CD4-positive, alpha-beta T cell treated with Interleukin-4 for 1 hour (primary cell): ENCODE data around the gene ABCC1.
"Not testable (repeated sequence)": the region's sequence is repeated elsewhere in the genome, so short reads cannot be mapped to it uniquely, and the experiment has no call there.

Experiments
- DNase-seq, 2 donors: peaks; one replicate each; pipeline ENCODE4 v3.0.0-alpha.2; 2020 to 2022

ABCC1 gene

GRCh38 chr16:16163571-16163970 lies 214.2 kb downstream of the ABCC1 start:
- DNase-seq = no peak

- no peak for DNase-seq
Measured at GRCh38 chr16:16164243-16164642, 214.8 kb downstream of the ABCC1 start.

GRCh38 chr16:16166085-16166484 lies 216.7 kb downstream of the ABCC1 start:
- no peak for DNase-seq

GRCh38 chr16:16166949-16167348 lies 217.5 kb downstream of the ABCC1 start:
- DNase-seq = no peak

GRCh38 chr16:16167927-16168326 lies 218.5 kb downstream of the ABCC1 start:
- no peak for DNase-seq

GRCh38 chr16:16168431-16168830 lies 219.0 kb downstream of the ABCC1 start:
- DNase-seq = no peak

- DNase-seq = no peak
Measured at GRCh38 chr16:16169615-16170014, 220.2 kb downstream of the ABCC1 start.

- no peak for DNase-seq
Measured at GRCh38 chr16:16171332-16171919, 222.0 kb downstream of the ABCC1 start.

- no peak for DNase-seq
Measured at GRCh38 chr16:16172991-16173390, 223.6 kb downstream of the ABCC1 start.

- DNase-seq = no peak
Measured at GRCh38 chr16:16175296-16175695, 225.9 kb downstream of the ABCC1 start.

- DNase-seq = no peak
Measured at GRCh38 chr16:16176328-16176727, 226.9 kb downstream of the ABCC1 start.

GRCh38 chr16:16178455-16179162 lies 229.2 kb downstream of the ABCC1 start:
- no peak for DNase-seq

- not testable (repeated sequence) for DNase-seq
Measured at GRCh38 chr16:16181748-16182147, 232.3 kb downstream of the ABCC1 start.

- DNase-seq = no peak
Measured at GRCh38 chr16:16182918-16183317, 233.5 kb downstream of the ABCC1 start.

GRCh38 chr16:16183562-16183961 lies 234.1 kb downstream of the ABCC1 start:
- DNase-seq = no peak

- no peak for DNase-seq
Measured at GRCh38 chr16:16184594-16184993, 235.2 kb downstream of the ABCC1 start.

GRCh38 chr16:16185095-16185494 lies 235.7 kb downstream of the ABCC1 start:
- no peak for DNase-seq

GRCh38 chr16:16186820-16187219 lies 237.4 kb downstream of the ABCC1 start:
- no peak for DNase-seq

GRCh38 chr16:16188827-16189226 lies 239.4 kb downstream of the ABCC1 start:
- no peak for DNase-seq

GRCh38 chr16:16189842-16190241 lies 240.4 kb downstream of the ABCC1 start:
- no peak for DNase-seq

GRCh38 chr16:16190546-16190945 lies 241.1 kb downstream of the ABCC1 start:
- DNase-seq = no peak

GRCh38 chr16:16190966-16191365 lies 241.6 kb downstream of the ABCC1 start:
- DNase-seq = not testable (repeated sequence)

GRCh38 chr16:16191493-16192167 lies 242.2 kb downstream of the ABCC1 start:
- no peak for DNase-seq
